COLO668 (cell line): Measurements from ENCODE around the gene POU2F3.
"Not testable (repeated sequence)": the region's sequence is repeated elsewhere in the genome, so short reads cannot be mapped to it uniquely, and the experiment has no call there.

Experiments
- DNase-seq: peaks from one replicate; lab custom pipeline; 2025; ENCODE audit not compliant: unreplicated experiment; lab: John Stamatoyannopoulos, UW

The POU2F3 gene

GRCh38 chr11:120249279-120250262 lies 9.6 kb downstream of the POU2F3 start:
- no peak for DNase-seq

- not testable (repeated sequence) for DNase-seq
Measured at GRCh38 chr11:120253377-120253776, 13.4 kb downstream of the POU2F3 start.

DNA sequence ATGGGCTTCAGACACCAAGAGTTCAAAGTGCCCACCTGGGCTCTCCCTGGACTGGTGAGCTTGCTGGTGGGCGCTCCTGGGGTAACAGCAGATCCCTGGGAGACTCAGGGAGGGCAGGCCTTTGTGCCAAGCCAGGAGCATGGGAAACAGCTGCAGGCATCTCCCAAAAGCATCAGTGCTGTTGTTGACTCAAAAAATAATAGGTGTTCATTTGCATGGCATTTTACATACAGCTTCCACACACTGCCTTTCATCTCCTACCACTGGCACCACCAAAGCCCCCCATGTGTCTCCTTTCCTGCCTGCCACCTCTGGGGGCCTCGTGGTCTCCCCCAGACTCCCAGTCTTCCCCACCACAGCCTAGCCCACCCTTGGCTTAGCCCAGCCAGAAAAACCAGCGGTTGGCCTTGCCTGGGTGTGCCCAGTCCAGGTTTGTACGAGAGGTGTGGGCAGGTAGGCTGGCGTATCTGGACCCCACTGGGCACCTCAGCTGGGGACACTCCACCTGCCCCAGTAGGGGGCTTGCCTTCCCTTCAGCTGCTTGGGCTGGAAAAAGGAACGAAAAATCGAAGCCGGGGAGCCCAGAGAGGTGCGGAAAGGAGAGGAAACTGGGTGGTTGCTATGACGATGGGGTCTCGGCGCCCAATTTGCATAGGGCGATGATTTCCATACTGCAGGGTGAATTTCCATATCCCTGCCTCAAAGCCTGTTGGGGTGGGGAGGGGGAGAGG lies 15.0 kb downstream of the POU2F3 start:
- DNase-seq: no peak

GRCh38 chr11:120255519-120255866 lies 15.6 kb downstream of the POU2F3 start:
- DNase-seq: no peak

GRCh38 chr11:120256178-120256577 lies 16.2 kb downstream of the POU2F3 start:
- no peak for DNase-seq

GRCh38 chr11:120256779-120257178 lies 16.8 kb downstream of the POU2F3 start:
- no peak for DNase-seq

- DNase-seq: no peak
Measured at GRCh38 chr11:120257346-120257745, 17.4 kb downstream of the POU2F3 start.

DNA sequence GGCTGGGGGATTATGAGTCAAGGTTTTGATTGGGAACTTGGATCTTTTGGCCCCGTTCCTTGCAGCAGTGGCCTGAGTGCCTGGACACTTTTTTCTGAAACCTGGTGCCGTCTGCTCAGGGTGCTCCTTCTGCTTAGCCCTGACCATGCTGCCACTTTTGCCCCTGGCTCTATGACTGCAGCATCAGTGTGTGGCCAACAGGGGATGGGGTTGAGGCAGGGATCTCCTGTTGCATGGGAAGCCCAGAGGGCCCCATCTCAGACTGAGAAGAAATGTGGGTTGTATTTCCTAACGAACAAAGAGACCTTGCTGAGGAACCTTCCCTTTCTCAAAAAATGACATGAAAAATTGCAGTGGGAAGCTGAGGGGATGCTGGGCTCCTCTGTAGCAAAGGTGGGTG lies 18.7 kb downstream of the POU2F3 start:
- no peak for DNase-seq

DNA sequence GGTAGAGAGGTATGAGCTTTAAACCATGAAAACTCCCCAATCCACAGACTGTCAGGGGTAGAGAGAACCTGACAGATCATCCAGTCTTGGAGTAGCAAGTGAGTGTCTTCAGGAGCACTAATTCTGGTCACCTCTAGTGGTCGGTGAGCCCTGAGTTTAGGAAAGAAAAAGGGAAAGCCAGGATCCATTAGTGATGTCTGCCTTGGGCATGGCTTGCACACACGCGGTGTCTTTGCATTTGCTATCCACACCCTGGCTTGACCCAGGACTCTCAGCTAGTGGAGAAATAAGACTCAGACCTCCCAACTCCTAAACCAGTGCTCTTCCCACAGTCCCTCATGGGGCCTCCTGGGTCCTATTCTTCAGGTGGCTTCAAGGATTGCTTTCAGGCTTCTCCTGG lies 19.3 kb downstream of the POU2F3 start:
- DNase-seq: no peak

GRCh38 chr11:120259988-120260565 lies 20.1 kb downstream of the POU2F3 start:
- DNase-seq: no peak

DNA sequence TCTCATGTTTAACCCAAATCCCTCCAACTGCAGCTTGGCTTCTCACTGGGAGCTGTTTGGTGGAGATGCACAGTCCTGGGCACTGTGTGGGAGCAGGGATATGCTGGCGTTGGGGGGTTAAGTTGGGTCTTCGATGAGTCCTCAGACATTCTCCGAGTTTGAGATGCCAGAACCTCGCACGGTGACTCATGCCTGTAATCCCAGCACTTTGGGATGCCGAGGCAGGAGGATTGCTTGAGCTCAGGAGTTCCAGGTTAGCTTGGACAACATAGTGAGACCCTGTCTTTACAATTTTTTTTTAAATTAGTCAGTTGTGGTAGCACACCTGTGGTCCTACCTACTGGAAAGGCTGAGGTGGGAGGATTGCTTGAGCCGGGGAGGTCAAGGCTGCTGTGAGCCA lies 20.7 kb downstream of the POU2F3 start:
- DNase-seq: no peak

- DNase-seq: no peak
Measured at GRCh38 chr11:120261321-120261720, 21.4 kb downstream of the POU2F3 start.

GRCh38 chr11:120261931-120262330 lies 22.0 kb downstream of the POU2F3 start:
- DNase-seq: no peak

DNA sequence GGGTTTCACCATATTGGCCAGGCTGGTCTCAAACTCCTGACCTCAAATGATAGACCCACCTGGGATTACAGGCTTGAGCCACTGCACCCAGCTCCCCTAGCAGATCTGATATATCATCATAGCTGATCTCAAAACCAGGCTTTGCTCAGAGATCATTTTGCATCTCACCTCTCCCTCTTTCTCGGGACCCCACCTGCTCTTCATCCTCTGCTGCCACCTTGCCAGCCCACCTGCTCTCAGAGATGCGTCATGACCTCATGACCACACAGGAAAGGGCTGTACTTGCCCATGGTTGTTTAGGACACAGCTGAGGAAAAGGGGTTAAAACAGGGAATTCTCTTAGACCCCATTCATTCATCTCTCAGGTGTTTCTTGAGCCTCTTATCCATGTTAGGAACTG lies 27.4 kb downstream of the POU2F3 start:
- no peak for DNase-seq

- DNase-seq: no peak
Measured at GRCh38 chr11:120268686-120269085, 28.7 kb downstream of the POU2F3 start.

DNA sequence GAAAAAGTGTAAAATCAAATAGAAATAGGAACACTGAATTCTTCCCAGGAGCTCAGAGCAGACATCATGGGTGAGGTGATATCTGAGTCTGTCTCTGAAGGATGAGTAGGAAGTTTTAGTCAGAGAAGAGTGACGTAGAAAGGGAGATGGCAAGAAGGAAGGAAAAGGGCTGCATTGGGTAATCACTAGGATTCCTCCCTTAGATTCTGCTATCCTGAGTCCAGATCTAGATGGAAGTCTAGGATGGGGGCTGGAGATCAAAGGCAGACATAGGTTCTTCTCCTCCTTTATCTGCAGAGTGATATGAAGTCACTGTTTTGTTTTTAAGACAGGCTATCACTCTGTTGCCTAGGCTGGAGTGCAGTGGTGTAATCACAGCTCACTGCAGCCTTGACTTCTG lies 30.4 kb downstream of the POU2F3 start:
- DNase-seq: no peak

GRCh38 chr11:120271672-120272071 lies 31.7 kb downstream of the POU2F3 start:
- no peak for DNase-seq

DNA sequence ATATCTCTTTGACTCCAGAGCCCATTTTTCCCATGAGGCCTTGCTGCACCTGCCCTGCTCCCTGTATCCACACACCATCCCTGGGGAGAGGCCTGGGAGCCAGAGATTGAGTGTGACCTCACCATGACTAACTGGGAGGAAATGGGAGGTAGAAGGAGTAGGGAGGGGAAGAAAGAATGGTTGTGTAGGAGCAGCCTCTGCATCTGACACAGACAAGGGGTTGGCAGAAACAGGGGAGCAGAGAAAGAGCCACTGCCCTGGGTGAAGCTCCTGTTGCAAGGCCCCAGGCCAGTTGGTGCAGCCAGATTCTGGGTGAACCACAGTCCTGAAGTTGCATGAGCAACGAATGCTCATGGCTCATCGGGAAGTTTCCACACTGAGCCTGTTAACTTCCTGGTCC lies 32.4 kb downstream of the POU2F3 start:
- no peak for DNase-seq

- DNase-seq: no peak
Measured at GRCh38 chr11:120273432-120273831, 33.5 kb downstream of the POU2F3 start.

- not testable (repeated sequence) for DNase-seq
Measured at GRCh38 chr11:120273956-120274355, 34.0 kb downstream of the POU2F3 start.

DNA sequence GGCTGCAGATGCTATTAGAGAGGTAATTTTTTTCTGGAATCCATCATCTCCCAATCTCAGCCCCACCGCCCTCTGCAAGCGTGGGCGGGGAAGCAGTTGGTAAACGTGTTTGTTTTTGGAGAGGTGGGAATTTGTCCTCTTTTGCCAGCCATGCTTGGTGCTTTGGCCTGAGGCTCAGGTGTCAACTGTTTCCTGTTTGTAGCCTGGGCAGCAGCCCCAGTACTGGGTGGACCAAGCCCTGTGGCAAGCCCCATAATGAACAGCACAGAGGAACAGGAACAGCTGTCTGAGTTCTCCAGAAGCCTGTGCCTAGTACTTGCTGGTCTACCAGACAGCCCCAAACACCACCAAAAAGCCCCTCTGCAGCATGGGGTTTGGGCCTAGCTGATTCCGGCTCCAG lies 39.6 kb downstream of the POU2F3 start:
- no peak for DNase-seq

DNA sequence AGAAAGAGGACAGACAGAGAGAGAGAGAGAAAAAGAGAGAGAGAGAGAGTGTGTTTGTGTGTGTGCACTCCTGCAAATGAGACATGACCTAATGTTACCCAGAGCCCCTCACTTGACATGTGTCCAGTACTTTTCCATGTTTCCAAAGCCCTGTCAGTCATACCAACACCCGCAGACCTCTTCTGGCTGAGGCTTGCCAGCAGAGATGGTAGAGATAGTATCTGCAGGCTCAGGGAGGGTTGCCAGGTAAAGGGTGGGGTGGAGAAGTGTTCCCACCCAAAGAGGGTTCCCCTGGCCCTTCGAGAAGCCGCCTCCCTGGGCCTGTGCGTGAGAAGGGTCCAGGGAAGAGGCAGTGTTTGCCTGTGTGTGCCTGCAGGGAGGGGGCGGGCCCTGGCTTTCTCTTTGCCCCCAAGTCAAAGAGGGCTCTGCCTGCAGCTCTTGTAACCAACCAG lies 40.7 kb downstream of the POU2F3 start:
- DNase-seq: no peak
